AG04450 (cell line): Measurements from ENCODE around the gene CPXM2. TPM values are rescaled to one million over a fixed set of nuclear protein-coding genes. Genes with fewer than 3 reads are reported as not detected.

Experiments used
- CTCF ChIA-PET: fragments of 300-600, 350-600 bp; formaldehyde crosslinking; extraction: SDS; loops from one replicate; lab custom pipeline; 2022; ENCODE audit warnings: antibody characterized with exemption, inconsistent platforms; lab: Charles Lee
- POLR2A ChIA-PET: fragments of 350-600 bp; formaldehyde crosslinking; extraction: SDS; loops from one replicate; lab custom pipeline; 2021; ENCODE audit warnings: antibody characterized with exemption, inconsistent platforms; lab: Yijun Ruan, JAX
- DNase-seq: peaks from one replicate; pipeline ENCODE4 v3.0.0-alpha.2; 2011; ENCODE audit warnings: low read depth, low spot score
- H3K27ac ChIP-seq: one replicate; pipeline ENCODE4 v1.5.1; 2012; ENCODE audit warnings: low read depth, low read length, control low read depth
- H3K27me3 ChIP-seq: one replicate; pipeline ENCODE4 v1.6.0; 2012; ENCODE audit warnings: low read length; ENCODE audit not compliant: control insufficient read depth, insufficient read depth
- H3K4me3 ChIP-seq: 2 replicates; pipeline ENCODE4 v1.5.1; 2011; ENCODE audit warnings: mild to moderate bottlenecking, low read depth, low read length, control low read depth
- H3K9me3 ChIP-seq: 2 replicates; pipeline ENCODE4 v1.5.1; 2012; ENCODE audit warnings: low read length; ENCODE audit not compliant: control insufficient read depth, insufficient read depth
- CTCF ChIP-seq: IDR thresholded peaks from 2 replicates; pipeline ENCODE4 v1.5.1; 2011; ENCODE audit warnings: low read depth, low read length, control low read depth, inconsistent platforms
- polyA plus RNA-seq: library from polyadenylated mRNA; depleted of rRNA; stranded (reverse); fragments of >200 nt; gene quantifications from 2 replicates; pipeline ENCODE4 v1.2.3, GENCODE V29; 2011

The CPXM2 gene
- polyA plus RNA-seq, 1 experiment: not detected

GRCh38 chr10:123911866-123912265, 20.3 kb upstream of the CPXM2 start:
- ChIA-PET CTCF (interaction anchor here (0.6 kb wide), 1 partner anchor 76 kb away, joined by 3 read pairs; no protein-coding TSS in a partner anchor), POLR2A (no interaction called here)
- DNase-seq: no peak
- TF ChIP-seq CTCF: no peak
- H3K27me3 ChIP-seq: no peaks in the 10 kb centered on the region
- H3K9me3 ChIP-seq: peaks cover 60% of the 10 kb centered on the region
- H3K4me3 ChIP-seq: no peak overlapping the region
- no peak overlapping the region for H3K27ac ChIP-seq

GRCh38 chr10:123909866-123910265, 18.3 kb upstream of the CPXM2 start:
- H3K27me3 ChIP-seq: no peaks in the 10 kb centered on the region
- peaks cover 66% of the 10 kb centered on the region for H3K9me3 ChIP-seq
- ChIA-PET CTCF (no interaction called here), POLR2A (no interaction called here)
- TF ChIP-seq CTCF: no peak
- H3K27ac ChIP-seq: no peak overlapping the region
- H3K4me3 ChIP-seq: no peak overlapping the region
- no peak for DNase-seq

- no peak overlapping the region for H3K4me3 ChIP-seq
- H3K27me3 ChIP-seq: no peaks in the 10 kb centered on the region
- TF ChIP-seq CTCF: no peak
- H3K9me3 ChIP-seq: peaks cover 63% of the 10 kb centered on the region
- no peak overlapping the region for H3K27ac ChIP-seq
- ChIA-PET CTCF (no interaction called here), POLR2A (no interaction called here)
- DNase-seq: no peak
These were observed 17.8 kb upstream of the CPXM2 start for GRCh38 chr10:123909426-123909825.

DNA sequence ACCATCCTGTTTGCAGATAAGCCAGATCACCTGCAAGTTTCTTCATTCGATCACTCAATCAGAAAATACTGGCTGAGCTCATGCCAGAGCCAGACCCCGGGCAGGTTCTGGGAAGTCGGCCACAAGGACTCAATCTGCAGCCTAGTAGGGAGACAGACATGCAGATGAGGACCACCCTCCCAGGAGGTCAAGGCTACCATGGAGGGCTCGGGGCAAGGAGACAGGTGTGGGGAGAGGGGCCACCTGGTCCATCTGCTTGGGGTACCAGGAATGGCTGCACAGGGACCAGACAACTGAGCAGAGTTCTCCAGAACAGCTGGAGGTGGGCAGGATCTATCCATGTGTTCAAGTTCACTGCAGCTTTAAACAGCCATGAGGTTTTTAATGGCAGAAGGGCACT, 16.8 kb upstream of the CPXM2 start:
- Histone ChIP-seq H3K9me3 (peaks cover 65% of the 10 kb centered on the region), H3K27me3 (no peaks in the 10 kb centered on the region), H3K27ac (no peak overlapping the region), H3K4me3 (no peak overlapping the region)
- no peak for DNase-seq
- POLR2A ChIA-PET: no interaction called here
- CTCF ChIA-PET: no interaction called here
- no peak for TF ChIP-seq CTCF

DNA sequence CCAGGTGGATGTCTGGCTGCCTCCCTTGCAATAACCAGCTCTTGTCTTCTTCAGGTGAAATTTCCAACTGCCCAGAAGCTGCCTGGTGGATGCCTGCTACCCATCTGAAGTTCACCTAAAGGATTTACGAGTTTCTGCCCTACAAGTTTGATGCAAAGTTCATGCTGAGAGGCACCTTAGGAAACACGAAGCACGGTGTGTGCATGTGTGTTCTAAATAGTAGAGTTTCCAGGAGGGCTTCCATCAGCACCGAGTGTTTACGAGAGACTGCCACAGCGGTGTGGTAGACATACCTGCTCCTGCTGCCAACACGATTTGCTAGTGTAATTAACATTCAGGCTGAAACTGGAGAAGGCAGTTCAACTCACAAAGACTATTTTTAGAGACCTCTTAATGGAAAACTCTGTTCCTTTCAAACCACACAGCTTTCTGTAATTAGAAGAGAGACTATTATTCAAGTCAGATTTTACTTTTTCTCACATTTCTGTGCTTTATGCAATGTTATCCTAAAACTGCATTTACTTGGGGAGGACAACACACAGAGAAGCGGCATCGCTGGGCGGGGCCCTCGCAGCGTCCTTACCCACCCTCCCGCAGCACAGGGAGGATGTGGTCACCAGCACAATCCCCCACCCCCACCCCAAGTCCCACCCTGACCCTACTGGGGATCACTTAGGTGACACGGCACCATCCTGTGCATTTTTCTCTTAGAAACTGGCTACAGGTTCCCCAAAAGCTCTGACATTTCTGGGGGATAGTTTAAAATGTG, 15.5 kb upstream of the CPXM2 start:
- ChIA-PET CTCF (no interaction called here), POLR2A (no interaction called here)
- Histone ChIP-seq H3K27me3 (no peaks in the 10 kb centered on the region), H3K27ac (no peak overlapping the region), H3K9me3 (peaks cover 71% of the 10 kb centered on the region), H3K4me3 (no peak overlapping the region)
- no peak for DNase-seq
- TF ChIP-seq CTCF: no peak
